Gastroesophageal sphincter (tissue), 4 donors: ENCODE data around the gene OR1N2. TPM values are rescaled to one million over a fixed set of nuclear protein-coding genes. Genes with fewer than 3 reads are reported as not detected.
"Not testable (repeated sequence)": the region's sequence is repeated elsewhere in the genome, so short reads cannot be mapped to it uniquely, and the experiment has no call there.

Source experiments
- ATAC-seq: fragments of 150-250 bp; one replicate; pipeline ENCODE4 v1.9.1; 2016; ENCODE audit warnings: mild to moderate bottlenecking, moderate library complexity
- H3K27ac ChIP-seq, 4 donors: fragments of 200-600 bp; sonication (generic) in 3 of 4; 1 replicate in 3 of 4; 2 replicates in 1 of 4; pipeline ENCODE4 v1.5.1; 2016 to 2019
- H3K27me3 ChIP-seq: fragments of 200-600 bp; sonication (generic); one replicate; pipeline ENCODE4 v1.5.1; 2019
- H3K36me3 ChIP-seq, 2 donors: fragments of 200-600 bp; sonication (generic); one replicate each; pipeline ENCODE4 v1.5.1; 2019; ENCODE audit warnings: control low read depth in 1 of 2
- H3K4me1 ChIP-seq, 3 donors: fragments of 200-600 bp; sonication (generic); 1 replicate in 2 of 3; 2 replicates in 1 of 3; pipeline ENCODE4 v1.5.1; 2016 to 2019; ENCODE audit warnings: control low read depth in 2 of 3
- H3K4me3 ChIP-seq, 2 donors: fragments of 200-600 bp; sonication (generic); one replicate each; pipeline ENCODE4 v1.5.1; 2019; ENCODE audit warnings: mild to moderate bottlenecking in 1 of 2, moderate library complexity in 1 of 2
- H3K9me3 ChIP-seq, 3 donors: fragments of 200-600 bp; sonication (generic); one replicate each; pipeline ENCODE4 v1.5.1; 2017 to 2019; ENCODE audit warnings: control low read depth in 2 of 3
- CTCF ChIP-seq, 4 experiments: fragments of 200-600 bp in 2 of 4; fragments of 450-650 bp in 2 of 4; sonication (generic) in 1 of 4; IDR thresholded peaks; one replicate each; pipeline ENCODE4 v1.5.1; 2017 to 2019; ENCODE audit warnings: antibody characterized with exemption in 4 of 4, mild to moderate bottlenecking in 2 of 4, moderate library complexity in 2 of 4
- EP300 ChIP-seq: sonication (generic); formaldehyde crosslinking; IDR thresholded peaks from one replicate; pipeline ENCODE4 v1.6.1; 2017; ENCODE audit warnings: antibody characterized with exemption, mild to moderate bottlenecking
- POLR2A ChIP-seq, 2 donors: fragments of 450-650 bp; IDR thresholded peaks; one replicate each; pipeline ENCODE4 v1.6.1; 2017; ENCODE audit warnings: antibody characterized with exemption in 2 of 2, mild to moderate bottlenecking in 2 of 2, moderate library complexity in 1 of 2
- POLR2AphosphoS5 ChIP-seq: sonication (generic); formaldehyde crosslinking; IDR thresholded peaks from one replicate; pipeline ENCODE4 v1.6.1; 2017; ENCODE audit warnings: antibody characterized with exemption
- WGBS, 2 donors: methylation state at CpG; one replicate each; pipeline ENCODE4 v1.1.5; 2018; ENCODE audit warnings: low coverage in 1 of 2; 5-methylcytosine and 5-hydroxymethylcytosine counted together
- total RNA-seq, 4 donors: library from RNA; depleted of rRNA; stranded (reverse); fragments of >200 nt; gene quantifications; one replicate each; pipeline ENCODE4 v1.1.0, GENCODE V29; 2016

Gene OR1N2
- total RNA-seq, 4 donors from 2014 or later, result not detected

GRCh38 chr9:122519376-122519775, 33.5 kb upstream of the OR1N2 start:
- H3K27me3 ChIP-seq, result peaks cover 4% of the 10 kb centered on the region
- H3K4me3 ChIP-seq, result no peak overlapping the region
- TF ChIP-seq POLR2AphosphoS5, result no peak
- no peak for TF ChIP-seq CTCF (IDR thresholded peaks at IDR 0.05)
- no peak for TF ChIP-seq EP300
- ATAC-seq, result no peak
- no peaks in the 10 kb centered on the region for H3K4me1 ChIP-seq
- no peak overlapping the region for H3K27ac ChIP-seq
- no peaks in the 10 kb centered on the region for H3K36me3 ChIP-seq
- 81 to 92% methylated on average over 3 of the region's 3 CpGs for WGBS, 2 donors
- no peaks in the 10 kb centered on the region for H3K9me3 ChIP-seq

DNA sequence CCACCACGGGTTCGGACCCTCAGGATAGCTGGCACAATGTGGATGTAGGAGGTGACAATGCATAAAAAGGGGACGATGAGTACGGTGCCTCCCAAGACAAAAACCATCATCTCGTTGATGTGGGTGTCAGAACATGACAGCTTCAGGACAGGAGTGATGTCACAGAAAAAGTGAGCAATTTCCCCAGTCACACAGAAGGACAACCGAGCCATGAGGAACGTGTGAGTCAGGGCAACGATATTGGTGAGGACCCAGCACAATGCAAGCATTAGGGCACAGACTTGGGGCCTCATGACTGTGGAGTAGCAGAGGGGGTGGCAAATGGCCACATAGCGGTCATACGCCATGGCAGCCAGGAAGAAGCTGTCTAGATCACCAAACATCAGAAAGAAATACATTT, 26.3 kb upstream of the OR1N2 start:
- ATAC-seq, result no peak
- Histone ChIP-seq H3K27ac (no peak overlapping the region), H3K9me3 (no peaks in the 10 kb centered on the region), H3K36me3 (no peaks in the 10 kb centered on the region), H3K27me3 (peaks cover 4% of the 10 kb centered on the region), H3K4me1 (no peaks in the 10 kb centered on the region), H3K4me3 (no peak overlapping the region)
- TF ChIP-seq POLR2AphosphoS5 (no peak), POLR2A (IDR thresholded peaks at IDR 0.05) (no peak), EP300 (no peak), CTCF (IDR thresholded peaks at IDR 0.05) (no peak)
- 78% methylated on average over 7 of the region's 10 CpGs; no CpG with 5 or more reads in 1 of the 2 donors for whole genome bisulfite sequencing, 2 donors

DNA sequence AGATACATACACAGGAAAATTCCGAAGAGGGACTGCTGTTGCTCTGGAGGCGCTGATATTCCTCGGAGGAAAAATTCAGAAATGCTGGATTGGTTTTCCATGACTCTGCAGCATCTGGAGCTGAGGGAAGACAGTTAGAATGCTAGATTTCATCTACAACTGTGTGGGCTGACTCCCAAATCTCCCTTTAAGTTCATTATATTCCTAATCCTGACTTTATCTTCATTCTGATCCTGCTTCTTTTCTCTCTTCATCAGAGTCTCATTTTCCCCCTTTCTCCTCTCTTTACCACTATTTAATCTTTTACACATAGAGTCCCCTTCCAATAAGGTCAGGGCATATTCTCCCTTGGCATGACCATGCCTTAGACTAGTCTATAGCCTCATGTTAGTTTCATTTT, 25.7 kb upstream of the OR1N2 start, which contains the start of gene OR1N1:
Gene OR1N1, minus strand, starts transcription at position 101 of the 400 bp plus-strand sequence. Its CDS starts 0 bp downstream, at position 101.
- H3K27ac ChIP-seq, result no peak within 1 kb of the TSS
- 82 to 90% methylated on average over 3 of the region's 3 CpGs for WGBS, 2 donors
- TF ChIP-seq POLR2A (IDR thresholded peaks at IDR 0.05) (no peak), EP300 (no peak), POLR2AphosphoS5 (no peak), CTCF (IDR thresholded peaks at IDR 0.05) (no peak)
- no peaks in the 10 kb centered on the region for H3K4me1 ChIP-seq
- no peaks in the 10 kb centered on the region for H3K9me3 ChIP-seq
- no peak within 1 kb of the TSS for H3K4me3 ChIP-seq
- ATAC-seq, result no peak
- no peaks in the 10 kb centered on the region for H3K36me3 ChIP-seq
- peaks cover 4% of the 10 kb centered on the region for H3K27me3 ChIP-seq

GRCh38 chr9:122531157-122531556, 21.8 kb upstream of the OR1N2 start:
- 43 to 44% methylated on average over 4 of the region's 4 CpGs for WGBS, 2 donors
- H3K36me3 ChIP-seq, H3K4me3 ChIP-seq, H3K9me3 ChIP-seq, H3K4me1 ChIP-seq, H3K27me3 ChIP-seq, ATAC-seq, H3K27ac ChIP-seq: not testable (repeated sequence)

- no peak for TF ChIP-seq EP300
- TF ChIP-seq POLR2AphosphoS5, result no peak
- TF ChIP-seq POLR2A (IDR thresholded peaks at IDR 0.05), result no peak
- no peak for TF ChIP-seq CTCF (IDR thresholded peaks at IDR 0.05)
- no peak for ATAC-seq
- Histone ChIP-seq H3K27ac (no peak overlapping the region), H3K27me3 (no peaks in the 10 kb centered on the region), H3K36me3 (no peaks in the 10 kb centered on the region), H3K4me1 (no peaks in the 10 kb centered on the region), H3K9me3 (peaks cover 0 to 10% (median 0%) of the 10 kb centered on the region in 3 donors), H3K4me3 (no peak overlapping the region)
- 100% methylated on average over 1 of the region's 1 CpG for WGBS, 2 donors
Observed at GRCh38 chr9:122536134-122536533, 16.8 kb upstream of the OR1N2 start.

DNA sequence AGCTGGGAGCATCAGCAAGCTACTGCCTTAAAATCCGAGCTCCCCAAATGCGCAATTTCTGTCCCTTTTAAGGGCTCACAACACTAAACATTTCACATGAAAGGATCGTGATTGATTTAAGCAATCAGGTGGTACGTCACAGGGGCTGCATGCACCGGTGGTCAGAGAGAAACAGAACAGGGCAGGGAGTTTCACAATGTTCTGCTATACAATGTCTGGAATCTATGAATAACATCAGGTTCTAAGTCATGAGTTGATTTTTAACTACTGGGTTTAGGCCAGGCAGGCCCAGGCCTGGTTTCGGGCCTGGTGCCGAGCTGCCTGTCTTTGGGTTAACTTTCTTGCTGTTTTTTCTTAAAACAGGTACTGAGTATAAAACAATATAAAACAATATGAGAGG, 15.8 kb upstream of the OR1N2 start:
- WGBS, 2 donors, result 28 to 60% methylated on average over 4 to 7 of the region's 7 CpGs
- H3K4me3 ChIP-seq, H3K27ac ChIP-seq, H3K4me1 ChIP-seq, H3K9me3 ChIP-seq, H3K27me3 ChIP-seq, ATAC-seq, H3K36me3 ChIP-seq: not testable (repeated sequence)
